NB4 (cell line): ENCODE data around the gene ACTRT2.

ENCODE experiments used
- DNase-seq: peaks from one replicate; pipeline ENCODE4 v3.0.0; 2010; ENCODE audit warnings: low read depth
- H3K4me3 ChIP-seq: one replicate; pipeline ENCODE4 v1.5.1; 2011; ENCODE audit warnings: mild to moderate bottlenecking, low read depth, low read length, moderate library complexity
- CTCF ChIP-seq: IDR thresholded peaks from one replicate; pipeline ENCODE4 v1.5.1; 2012; ENCODE audit warnings: low read depth, low read length
- MAX ChIP-seq: IDR thresholded peaks from 2 replicates; pipeline ENCODE4 v1.6.1; 2011; ENCODE audit warnings: low read depth, low read length
- MYC ChIP-seq: IDR thresholded peaks from 2 replicates; pipeline ENCODE4 v1.6.1; 2011; ENCODE audit warnings: low read depth, low read length
- POLR2A ChIP-seq: IDR thresholded peaks from 2 replicates; pipeline ENCODE4 v1.6.1; 2011; ENCODE audit warnings: mild to moderate bottlenecking; ENCODE audit not compliant: insufficient read length; ENCODE audit errors: extremely low read depth

Gene ACTRT2

DNA sequence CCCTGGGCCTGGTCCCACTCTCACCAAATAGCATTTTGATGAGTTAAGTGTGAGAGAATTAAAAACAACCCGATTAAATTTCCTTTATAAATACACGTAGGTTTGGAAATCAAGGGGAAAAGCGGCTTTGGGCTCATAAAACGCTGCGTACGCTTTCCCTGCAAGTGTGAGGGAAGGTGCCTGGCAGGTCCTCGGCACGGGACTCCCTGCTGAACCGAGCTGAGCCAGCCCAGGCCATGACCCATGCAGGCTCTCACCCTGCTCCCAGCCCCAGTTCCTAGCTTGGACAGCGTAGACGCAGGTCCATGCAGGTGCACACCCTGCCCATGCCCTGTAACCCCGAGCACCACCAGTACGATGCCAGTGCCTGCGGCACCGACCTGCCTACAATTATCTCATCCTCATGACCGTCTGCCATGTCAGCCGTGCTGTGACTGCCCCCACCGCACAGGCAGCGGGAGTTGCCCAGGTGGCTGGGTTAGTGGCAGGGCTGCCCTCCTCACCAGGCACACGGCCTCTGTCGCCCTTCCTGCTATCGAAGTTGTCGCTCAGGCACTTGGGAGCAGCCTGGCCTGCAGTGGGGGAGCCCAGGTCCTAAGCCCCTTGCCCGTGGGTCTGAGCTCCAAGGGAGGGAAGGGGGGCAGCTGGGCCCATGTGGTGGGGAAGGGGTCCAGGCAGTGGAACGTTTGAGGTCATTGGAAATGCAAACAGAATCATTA, 41.0 kb upstream of the ACTRT2 start:
- no peak for DNase-seq
- no peak for TF ChIP-seq MAX
- no peak overlapping the region for H3K4me3 ChIP-seq

DNA sequence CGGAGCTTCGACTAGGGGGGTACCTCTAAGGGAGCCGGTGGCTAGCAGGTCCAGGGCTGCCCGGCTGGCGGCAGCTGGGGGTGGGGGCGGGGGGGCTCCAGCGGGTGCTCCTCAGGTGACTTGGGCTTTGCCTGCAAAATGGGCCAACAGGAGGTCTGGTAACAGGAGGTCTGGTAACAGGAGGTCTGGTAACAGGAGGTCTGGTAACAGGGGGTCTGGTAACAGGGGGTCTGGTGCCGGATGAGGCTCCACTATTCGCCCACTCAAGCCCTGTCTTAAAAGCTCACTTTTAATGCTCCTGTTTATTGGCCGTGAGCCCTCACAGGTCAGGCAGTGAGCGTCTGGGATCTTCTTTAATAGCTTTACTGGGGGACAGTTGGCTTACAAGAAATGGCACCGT, 40.4 kb upstream of the ACTRT2 start:
- TF ChIP-seq MYC = no peak
- TF ChIP-seq CTCF = no peak
- TF ChIP-seq POLR2A = no peak
- no peak for TF ChIP-seq MAX
- no peak for DNase-seq
- no peak overlapping the region for H3K4me3 ChIP-seq

- DNase-seq = no peak
- TF ChIP-seq MAX (no peak), POLR2A (no peak), CTCF (no peak), MYC (no peak)
- no peak overlapping the region for H3K4me3 ChIP-seq
Measured at GRCh38 chr1:2981388-2981787, 39.9 kb upstream of the ACTRT2 start.

DNA sequence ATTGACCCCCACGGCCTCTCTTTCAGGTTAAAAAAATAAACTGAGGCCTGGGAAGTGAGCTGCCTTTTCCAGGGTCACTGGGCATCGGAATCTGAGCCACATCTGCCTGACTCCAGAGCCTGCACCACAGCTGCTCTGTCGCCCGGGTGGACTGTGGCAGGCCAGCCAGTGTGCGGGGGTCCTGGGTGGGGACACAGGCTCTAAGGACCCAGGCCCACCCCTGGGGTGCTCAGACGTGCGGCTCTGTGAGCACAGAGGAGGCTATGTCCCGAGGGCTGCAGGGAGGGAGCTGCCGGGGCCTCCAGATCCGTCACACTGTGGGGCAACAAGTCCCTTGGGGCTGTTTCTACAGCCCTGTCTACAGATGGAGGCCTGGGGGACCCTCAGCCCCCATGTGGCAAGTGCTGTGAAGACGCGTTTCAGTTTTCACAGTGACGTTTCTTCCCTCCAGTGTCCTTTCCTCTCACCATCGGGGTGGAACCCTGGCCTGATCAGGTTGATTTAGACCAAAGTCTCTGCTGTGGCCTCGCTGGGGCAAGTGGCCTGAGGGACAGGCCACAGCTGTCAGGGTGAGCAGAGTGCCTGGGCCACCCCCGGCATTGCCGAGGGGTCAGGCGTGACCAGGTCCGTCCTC, 39.2 kb upstream of the ACTRT2 start:
- TF ChIP-seq CTCF (no peak), POLR2A (no peak), MAX (no peak), MYC (no peak)
- DNase-seq = no peak
- H3K4me3 ChIP-seq = no peak overlapping the region

- H3K4me3 ChIP-seq = no peak overlapping the region
- no peak for TF ChIP-seq MYC
- TF ChIP-seq CTCF = no peak
- TF ChIP-seq POLR2A = no peak
- no peak for TF ChIP-seq MAX
Measured at GRCh38 chr1:2982615-2983318, 38.5 kb upstream of the ACTRT2 start.

GRCh38 chr1:2983319-2983705, 38.0 kb upstream of the ACTRT2 start:
- TF ChIP-seq MAX = no peak
- TF ChIP-seq CTCF = no peak
- TF ChIP-seq MYC = no peak
- no peak for TF ChIP-seq POLR2A
- no peak for DNase-seq
- H3K4me3 ChIP-seq = no peak overlapping the region

More at GRCh38 chr1:2982615-2983318, 38.5 kb upstream of the ACTRT2 start:
- no peak for DNase-seq
